Left ventricle myocardium inferior (tissue), 1 donor: ENCODE measurements around the gene BRME1. TPM values are rescaled to one million over a fixed set of nuclear protein-coding genes. Genes with fewer than 3 reads are reported as not detected.

Experiments
- DNase-seq: peaks from one replicate; pipeline ENCODE4 v3.0.0-alpha.2; 2020
- H3K27ac ChIP-seq: fragments of 200-600 bp; replicated peaks from 2 replicates; pipeline ENCODE4 v1.8.0; 2021
- H3K27me3 ChIP-seq: fragments of 200-600 bp; 2 replicates; pipeline ENCODE4 v1.8.0; 2021; ENCODE audit warnings: low read depth
- H3K36me3 ChIP-seq: fragments of 200-600 bp; 2 replicates; pipeline ENCODE4 v1.8.0; 2021
- H3K4me1 ChIP-seq: fragments of 200-600 bp; 2 replicates; pipeline ENCODE4 v1.8.0; 2021
- H3K4me3 ChIP-seq: fragments of 200-600 bp; 2 replicates; pipeline ENCODE4 v1.8.0; 2021; ENCODE audit warnings: mild to moderate bottlenecking, moderate library complexity
- H3K9me3 ChIP-seq: fragments of 200-600 bp; replicated peaks from 2 replicates; pipeline ENCODE4 v1.8.0; 2021
- CTCF ChIP-seq: fragments of 200-600 bp; IDR thresholded peaks from 2 replicates; pipeline ENCODE4 v1.8.0; 2021; ENCODE audit warnings: antibody characterized with exemption, mild to moderate bottlenecking, borderline replicate concordance
- intact Hi-C: fragments of 100-400 bp; cut with micrococcal nuclease; formaldehyde crosslinking; loops from one replicate; pipeline ENCODE4 v1.11.0; 2022
- total RNA-seq: library from RNA; stranded (reverse); fragmentation: NEBNext Ultra II Directional; extraction: Animal tissue kit (Norgen Biotek cat#: 25700); gene quantifications from one replicate; pipeline ENCODE4 v1.2.1, GENCODE V29; 2021
- donor health status: DM: no; HTN: yes; CAD: no; lungs with severe emphysema.

The BRME1 gene
- total RNA-seq, 1 donor from 2014 or later, result 0.82 TPM

DNA sequence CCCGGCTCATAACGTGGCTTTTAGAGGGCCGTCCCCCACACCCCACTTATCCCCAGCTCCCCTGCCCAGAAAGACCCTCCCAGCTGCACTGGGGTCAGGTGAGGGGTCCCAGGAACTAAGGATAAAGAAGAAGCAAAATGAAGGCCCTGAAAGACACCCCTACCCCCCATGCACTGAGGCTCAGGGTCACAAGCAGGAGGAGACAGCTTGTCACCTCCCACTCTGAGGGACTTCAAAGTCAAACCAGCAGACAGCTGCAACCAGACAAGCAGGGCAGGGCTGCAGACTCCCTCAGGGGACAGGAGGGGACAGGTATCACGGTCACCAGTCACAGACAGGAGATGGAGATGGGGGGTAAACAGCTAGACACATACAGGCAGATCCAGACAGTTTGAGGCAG is 35.0 kb downstream of the BRME1 start:
- intact Hi-C loops, result no loop called here
- no peak for TF ChIP-seq CTCF
- DNase-seq, result no peak

GRCh38 chr19:13869281-13869680 is 36.6 kb downstream of the BRME1 start:
- DNase-seq, result no peak
- TF ChIP-seq CTCF, result no peak
- H3K36me3 ChIP-seq, result no peaks in the 10 kb centered on the region
- no peaks in the 10 kb centered on the region for H3K9me3 ChIP-seq
- no peak overlapping the region for H3K4me3 ChIP-seq
- peaks cover 25% of the 10 kb centered on the region for H3K4me1 ChIP-seq
- no peaks in the 10 kb centered on the region for H3K27me3 ChIP-seq
- no peak overlapping the region for H3K27ac ChIP-seq
- intact Hi-C loops, result loop anchor here (10.0 kb wide), 1 partner anchor 84 kb away; no protein-coding TSS in a partner anchor

More for the DNA sequence above, 35.0 kb downstream of the BRME1 start:
- no peaks in the 10 kb centered on the region for H3K27me3 ChIP-seq
- H3K4me1 ChIP-seq, result peaks cover 14% of the 10 kb centered on the region
- H3K4me3 ChIP-seq, result no peak overlapping the region
- no peak overlapping the region for H3K27ac ChIP-seq
- no peaks in the 10 kb centered on the region for H3K9me3 ChIP-seq
- no peaks in the 10 kb centered on the region for H3K36me3 ChIP-seq

DNA sequence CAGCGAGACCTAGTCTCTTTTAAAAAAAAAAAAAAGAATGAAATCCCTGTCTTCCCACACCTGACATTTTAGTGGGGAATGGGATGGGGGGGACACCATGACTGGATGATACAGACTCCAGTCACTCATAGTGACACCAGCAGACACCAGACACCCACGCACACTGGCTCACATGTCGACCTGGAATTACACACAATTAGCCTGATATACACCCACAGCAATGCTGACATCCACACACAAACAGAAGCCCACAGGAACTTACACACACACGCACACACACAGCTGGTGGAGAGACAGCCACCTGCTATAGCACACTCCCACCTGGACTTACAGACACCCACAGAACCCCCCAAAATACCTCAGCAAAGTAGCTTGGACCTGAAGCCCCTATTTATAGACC is 37.3 kb downstream of the BRME1 start:
- TF ChIP-seq CTCF, result no peak
- Histone ChIP-seq H3K27me3 (no peaks in the 10 kb centered on the region), H3K9me3 (no peaks in the 10 kb centered on the region), H3K27ac (no peak overlapping the region), H3K4me1 (peaks cover 30% of the 10 kb centered on the region), H3K36me3 (no peaks in the 10 kb centered on the region), H3K4me3 (no peak overlapping the region)
- no peak for DNase-seq
- intact Hi-C loops, result loop anchor here (10.0 kb wide), 1 partner anchor 84 kb away; no protein-coding TSS in a partner anchor

DNA sequence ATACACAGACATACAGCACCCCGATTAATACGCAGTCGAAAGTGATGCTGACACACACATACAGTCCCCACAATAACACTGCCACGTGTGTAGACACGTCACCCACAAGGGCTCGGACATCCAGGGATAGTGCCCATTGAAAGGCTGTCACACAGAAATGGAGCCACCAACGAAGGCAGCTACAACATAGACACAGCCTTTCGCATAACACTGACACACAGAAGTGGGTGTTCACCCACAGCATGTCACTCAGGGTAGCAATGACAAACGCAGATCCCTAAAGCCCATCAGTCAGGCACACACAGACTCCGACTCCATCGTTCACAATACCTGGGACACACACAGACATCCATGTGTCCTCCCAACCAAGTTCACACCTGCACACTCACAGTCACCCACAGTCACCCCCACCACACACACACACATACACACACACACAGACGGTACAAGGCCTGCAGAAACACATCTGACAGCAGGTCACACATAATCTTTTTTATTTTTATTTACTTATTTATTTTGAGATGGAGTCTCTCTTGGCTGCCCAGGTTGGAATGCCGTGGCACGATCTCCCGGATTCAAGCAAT is 39.4 kb downstream of the BRME1 start:
- H3K27me3 ChIP-seq, result no peaks in the 10 kb centered on the region
- peak overlapping the region; percentile 85 for H3K4me3 ChIP-seq
- peaks cover 32% of the 10 kb centered on the region for H3K4me1 ChIP-seq
- DNase-seq, result no peak
- no peak for TF ChIP-seq CTCF
- no peak overlapping the region for H3K27ac ChIP-seq
- H3K36me3 ChIP-seq, result no peaks in the 10 kb centered on the region
- intact Hi-C loops, result loop anchor here (10.0 kb wide), 1 partner anchor 82 kb away; no protein-coding TSS in a partner anchor
- no peaks in the 10 kb centered on the region for H3K9me3 ChIP-seq

DNA sequence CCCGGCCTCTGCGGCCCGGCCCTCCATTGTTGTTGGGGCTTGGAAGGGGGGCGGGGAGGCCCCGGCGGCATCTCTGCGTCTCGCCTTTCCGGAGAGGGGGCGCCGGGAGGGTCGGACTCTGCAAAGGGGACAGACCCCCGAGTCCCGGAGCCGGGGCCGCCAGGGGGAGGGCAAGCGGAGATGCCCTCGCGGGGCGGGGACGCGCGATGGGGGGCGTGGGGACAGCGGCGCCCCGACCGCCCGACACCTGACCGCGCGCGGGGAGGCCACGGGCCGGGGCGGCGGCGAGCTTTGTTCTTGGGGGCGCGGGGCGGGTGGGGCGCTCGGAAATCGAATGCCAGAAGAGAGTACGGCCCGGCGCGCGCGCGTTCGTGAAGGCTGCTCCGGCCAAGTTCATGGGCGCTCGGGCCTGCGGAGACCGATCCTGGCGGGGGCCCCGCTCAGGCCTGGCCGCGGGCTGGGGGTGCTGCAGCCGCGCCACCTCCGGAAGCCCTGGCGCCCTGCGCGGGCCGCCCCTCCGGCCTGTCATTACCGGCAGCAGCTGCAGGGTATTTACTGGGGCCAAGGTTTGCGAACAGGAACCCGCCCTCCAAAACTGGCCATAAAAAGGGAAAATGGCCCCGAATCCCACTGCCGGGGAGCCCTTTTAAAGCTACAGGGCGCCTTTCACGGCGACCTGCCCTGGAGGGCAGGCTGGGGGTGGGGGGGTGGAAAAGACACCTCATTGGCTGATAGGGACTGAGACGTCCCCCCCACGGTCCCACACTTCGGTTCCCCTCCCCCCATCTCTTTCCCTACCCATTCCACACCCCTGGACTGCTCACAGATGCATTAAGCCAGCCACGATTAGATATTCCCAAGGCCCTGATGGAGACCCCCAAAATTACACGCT is 40.1 kb downstream of the BRME1 start:
- Histone ChIP-seq H3K36me3 (no peaks in the 10 kb centered on the region), H3K27me3 (no peaks in the 10 kb centered on the region), H3K27ac (peak overlapping the region; percentile 69), H3K4me3 (peak overlapping the region; percentile 85), H3K4me1 (peaks cover 40% of the 10 kb centered on the region), H3K9me3 (no peaks in the 10 kb centered on the region)
- peak; percentile 16 for TF ChIP-seq CTCF
- DNase-seq, result no peak
- intact Hi-C loops, result loop anchor here (10.0 kb wide), 1 partner anchor 81 kb away; no protein-coding TSS in a partner anchor
